A673 (cell line): ENCODE results near the gene ADAMTS2. TPM values are rescaled to one million over a fixed set of nuclear protein-coding genes. Genes with fewer than 3 reads are reported as not detected.

Source experiments
- BruUV-seq: library from RNA; stranded (reverse); fragments of 400-500 nt; replicated peaks from 2 replicates; lab custom pipeline; 2021; lab: Mats Ljungman, UMichigan
- CTCF ChIA-PET: fragments of 300-600 bp; sonication (Branson Sonifier 250); formaldehyde crosslinking; loops from one replicate; lab custom pipeline; 2022; ENCODE audit warnings: antibody characterized with exemption; lab: Charles Lee
- POLR2A ChIA-PET: fragments of 300-600 bp; sonication (Branson Sonifier 250); formaldehyde crosslinking; loops from one replicate; lab custom pipeline; 2022; ENCODE audit warnings: antibody characterized with exemption; ENCODE audit not compliant: low non-redundant PET; lab: Charles Lee
- DNase-seq: peaks from one replicate; pipeline ENCODE4 v3.0.0-alpha.2; 2015; ENCODE audit warnings: low spot score
- H3K27ac ChIP-seq: fragments of 200-600 bp; sonication (generic); 2 replicates; pipeline ENCODE4 v1.5.1; 2016; ENCODE audit warnings: mixed run types, low read depth, mild to moderate bottlenecking, mixed read lengths, antibody characterized with exemption, low read length; ENCODE audit not compliant: poor library complexity, severe bottlenecking
- H3K27me3 ChIP-seq: fragments of 200-600 bp; sonication (generic); replicated peaks from 2 replicates; pipeline ENCODE4 v1.6.1; 2017; ENCODE audit warnings: mixed run types, low read depth, mild to moderate bottlenecking, mixed read lengths, antibody characterized with exemption, low read length; ENCODE audit not compliant: insufficient read depth, poor library complexity
- H3K36me3 ChIP-seq: fragments of 200-600 bp; sonication (generic); 2 replicates; pipeline ENCODE4 v1.6.1; 2016; ENCODE audit warnings: mixed run types, mild to moderate bottlenecking, mixed read lengths, antibody characterized with exemption, low read length; ENCODE audit not compliant: insufficient read depth, poor library complexity, severe bottlenecking
- H3K4me1 ChIP-seq: fragments of 200-600 bp; sonication (generic); 2 replicates; pipeline ENCODE4 v1.6.1; 2017; ENCODE audit warnings: mixed run types, mild to moderate bottlenecking, mixed read lengths, antibody characterized with exemption, low read length; ENCODE audit not compliant: insufficient read depth, poor library complexity, severe bottlenecking
- H3K4me3 ChIP-seq: fragments of 200-600 bp; sonication (generic); 2 replicates; pipeline ENCODE4 v1.5.1; 2016; ENCODE audit warnings: low read depth, mixed run types, mild to moderate bottlenecking, mixed read lengths, low read length; ENCODE audit not compliant: poor library complexity, severe bottlenecking
- H3K9me3 ChIP-seq: fragments of 200-600 bp; sonication (generic); 2 replicates; pipeline ENCODE4 v1.6.1; 2016; ENCODE audit warnings: mixed run types, low read depth, mild to moderate bottlenecking, mixed read lengths, antibody characterized with exemption, low read length; ENCODE audit not compliant: poor library complexity, severe bottlenecking
- CTCF ChIP-seq: fragments of 300-800, 200-600 bp; sonication (generic); conservative IDR thresholded peaks from 2 replicates; pipeline ENCODE4 v1.5.1; 2017; ENCODE audit warnings: low read depth, mild to moderate bottlenecking, antibody characterized with exemption, low read length, moderate library complexity, mixed read lengths
- EZH2 ChIP-seq: fragments of 200-600 bp; sonication (generic); IDR thresholded peaks from 2 replicates; pipeline ENCODE4 v1.6.1; 2017; ENCODE audit warnings: borderline replicate concordance, low read depth, mild to moderate bottlenecking, mixed read lengths, antibody characterized with exemption, low read length; ENCODE audit not compliant: poor library complexity, severe bottlenecking
- intact Hi-C: fragments of 100-400 bp; cut with micrococcal nuclease; formaldehyde crosslinking; loops from one replicate; pipeline ENCODE4 v1.10.0; 2022; ENCODE audit not compliant: unreplicated experiment
- total RNA-seq: library from RNA; stranded (reverse); gene quantifications from 2 replicates; pipeline ENCODE4 v1.2.3, GENCODE V29; 2021

The ADAMTS2 gene
- total RNA-seq, 1 experiment from 2014 or later: 0.39 TPM

- no peaks in the 10 kb centered on the region for H3K4me1 ChIP-seq
- CTCF ChIA-PET: no interaction called here
- no peak overlapping the region for H3K4me3 ChIP-seq
- TF ChIP-seq CTCF (no peak), EZH2 (no peak)
- H3K27me3 ChIP-seq: no peaks in the 10 kb centered on the region
- no peak overlapping the region for H3K27ac ChIP-seq
- intact Hi-C loops: no loop called here
- H3K9me3 ChIP-seq: no peaks in the 10 kb centered on the region
- no peak for DNase-seq
- no peaks in the 10 kb centered on the region for H3K36me3 ChIP-seq
- POLR2A ChIA-PET: no interaction called here
- no TSS peak for BruUV-seq
Measured at GRCh38 chr5:179115307-179115706, 230.0 kb downstream of the ADAMTS2 start.

GRCh38 chr5:179114756-179115155 lies 230.5 kb downstream of the ADAMTS2 start:
- no peak for TF ChIP-seq EZH2
- TF ChIP-seq CTCF: no peak
- intact Hi-C loops: no loop called here
- no peak for DNase-seq
- no peaks in the 10 kb centered on the region for H3K27me3 ChIP-seq
- H3K36me3 ChIP-seq: no peaks in the 10 kb centered on the region
- no peak overlapping the region for H3K27ac ChIP-seq
- H3K4me3 ChIP-seq: no peak overlapping the region
- POLR2A ChIA-PET: no interaction called here
- H3K4me1 ChIP-seq: no peaks in the 10 kb centered on the region
- H3K9me3 ChIP-seq: no peaks in the 10 kb centered on the region
- no TSS peak for BruUV-seq
- CTCF ChIA-PET: no interaction called here

- Histone ChIP-seq H3K4me1 (no peaks in the 10 kb centered on the region), H3K9me3 (no peaks in the 10 kb centered on the region), H3K27ac (no peak overlapping the region), H3K27me3 (no peaks in the 10 kb centered on the region), H3K36me3 (no peaks in the 10 kb centered on the region), H3K4me3 (no peak overlapping the region)
- DNase-seq: no peak
- POLR2A ChIA-PET: no interaction called here
- CTCF ChIA-PET: no interaction called here
- no peak for TF ChIP-seq EZH2
- no peak for TF ChIP-seq CTCF
- intact Hi-C loops: no loop called here
- BruUV-seq: no TSS peak
Measured at GRCh38 chr5:179113945-179114641, 231.2 kb downstream of the ADAMTS2 start.
